Panc1 (cell line): ENCODE results near the gene RGS10. TPM values are rescaled to one million over a fixed set of nuclear protein-coding genes. Genes with fewer than 3 reads are reported as not detected.

Source experiments
- ATAC-seq: fragments of 200-7000 bp; cut with Tn5 transposase; 2 replicates; pipeline ENCODE4 v1.9.1; 2020; ENCODE audit warnings: mild to moderate bottlenecking, moderate library complexity
- BruUV-seq: library from RNA; stranded (reverse); fragments of 400-500 nt; replicated peaks from 2 replicates; lab custom pipeline; 2021; lab: Mats Ljungman, UMichigan
- CTCF ChIA-PET: fragments of 300-600 bp; sonication (Branson Sonifier 250); formaldehyde crosslinking; loops from one replicate; lab custom pipeline; 2022; ENCODE audit warnings: antibody characterized with exemption; lab: Charles Lee
- POLR2A ChIA-PET: fragments of 300-600 bp; sonication (Branson Sonifier 250); formaldehyde crosslinking; loops from one replicate; lab custom pipeline; 2022; ENCODE audit warnings: antibody characterized with exemption; lab: Charles Lee
- DNase-seq: peaks from one replicate; pipeline ENCODE4 v3.0.0-alpha.2; 2010; ENCODE audit warnings: low read depth, low spot score
- H3K27ac ChIP-seq: 2 replicates; pipeline ENCODE4 v1.5.1; 2011; ENCODE audit warnings: mild to moderate bottlenecking, low read length, inconsistent platforms
- H3K27me3 ChIP-seq: fragments of 200-500 bp; sonication (Bioruptor generic); 2 replicates; pipeline ENCODE4 v1.6.0; 2014; ENCODE audit warnings: low read length, inconsistent platforms; ENCODE audit not compliant: control insufficient read depth, insufficient read depth
- H3K36me3 ChIP-seq: fragments of 200-500 bp; sonication (Bioruptor generic); 2 replicates; pipeline ENCODE4 v1.5.1; 2014; ENCODE audit warnings: inconsistent platforms, mild to moderate bottlenecking, low read length, moderate library complexity; ENCODE audit not compliant: control insufficient read depth, insufficient read depth
- H3K4me1 ChIP-seq: 2 replicates; pipeline ENCODE4 v1.5.1; 2011; ENCODE audit warnings: inconsistent platforms, mild to moderate bottlenecking, low read length, moderate library complexity; ENCODE audit not compliant: control insufficient read depth, insufficient read depth
- H3K4me3 ChIP-seq, 2 experiments: 2 replicates each; pipeline ENCODE4 v1.5.1; 2011 to 2012; ENCODE audit warnings: low read depth in 2 of 2, low read length in 2 of 2, mild to moderate bottlenecking in 2 of 2, inconsistent platforms in 1 of 2, moderate library complexity in 1 of 2
- H3K9me3 ChIP-seq: fragments of 200-500 bp; sonication (Bioruptor generic); 2 replicates; pipeline ENCODE4 v1.5.1; 2014; ENCODE audit warnings: low read depth, mild to moderate bottlenecking, inconsistent platforms, low read length, moderate library complexity; ENCODE audit not compliant: control insufficient read depth, insufficient read depth
- POLR2AphosphoS5 ChIP-seq: IDR thresholded peaks from 2 replicates; pipeline ENCODE4 v1.6.1; 2012; ENCODE audit warnings: mild to moderate bottlenecking, low read depth, low read length, moderate library complexity
- REST ChIP-seq, 2 experiments: IDR thresholded peaks; 2 replicates each; pipeline ENCODE4 v1.6.1; 2011 to 2012; ENCODE audit warnings: low read depth in 2 of 2, control low read depth in 1 of 2, low read length in 1 of 2, mild to moderate bottlenecking in 1 of 2, moderate library complexity in 1 of 2; ENCODE audit not compliant: insufficient read depth in 1 of 2
- SIN3A ChIP-seq: IDR thresholded peaks from 2 replicates; pipeline ENCODE4 v1.6.1; 2012; ENCODE audit warnings: low read depth, mild to moderate bottlenecking, low read length, moderate library complexity, borderline replicate concordance; ENCODE audit not compliant: insufficient read depth
- TCF7L2 ChIP-seq: IDR thresholded peaks from 2 replicates; pipeline ENCODE4 v1.6.1; 2011; ENCODE audit warnings: mild to moderate bottlenecking, low read depth, low read length, inconsistent platforms
- in situ Hi-C: cut with HindIII; loops from 2 replicates; pipeline ENCODE4 v1.10.0; 2016; ENCODE audit warnings: low sequenced_read_pairs, low pct_unique_long_range_greater_than_20kb
- intact Hi-C: fragments of 100-400 bp; cut with micrococcal nuclease; formaldehyde crosslinking; loops from one replicate; pipeline ENCODE4 v1.10.0; 2022; ENCODE audit not compliant: unreplicated experiment
- total RNA-seq: library from RNA; stranded (reverse); gene quantifications from one replicate; pipeline ENCODE4 v1.2.1, GENCODE V29; 2021; ENCODE audit not compliant: unreplicated experiment
- TF ChIP-seq, protein P1 (sequence below): fragments of 450-650 bp; IDR thresholded peaks from 2 replicates; pipeline ENCODE4 v1.5.1; 2017; ENCODE audit warnings: mild to moderate bottlenecking

RGS10 gene
- total RNA-seq, 1 experiment from 2014 or later = 68.6 TPM

GRCh38 chr10:119499677-119500002 is 42.9 kb downstream of the RGS10 start:
- CTCF ChIA-PET = no interaction called here
- BruUV-seq = no TSS peak
- POLR2A ChIA-PET = interaction anchor here (0.6 kb wide), 1 partner anchor 274 kb away, joined by 5 read pairs; no protein-coding TSS in a partner anchor

DNA sequence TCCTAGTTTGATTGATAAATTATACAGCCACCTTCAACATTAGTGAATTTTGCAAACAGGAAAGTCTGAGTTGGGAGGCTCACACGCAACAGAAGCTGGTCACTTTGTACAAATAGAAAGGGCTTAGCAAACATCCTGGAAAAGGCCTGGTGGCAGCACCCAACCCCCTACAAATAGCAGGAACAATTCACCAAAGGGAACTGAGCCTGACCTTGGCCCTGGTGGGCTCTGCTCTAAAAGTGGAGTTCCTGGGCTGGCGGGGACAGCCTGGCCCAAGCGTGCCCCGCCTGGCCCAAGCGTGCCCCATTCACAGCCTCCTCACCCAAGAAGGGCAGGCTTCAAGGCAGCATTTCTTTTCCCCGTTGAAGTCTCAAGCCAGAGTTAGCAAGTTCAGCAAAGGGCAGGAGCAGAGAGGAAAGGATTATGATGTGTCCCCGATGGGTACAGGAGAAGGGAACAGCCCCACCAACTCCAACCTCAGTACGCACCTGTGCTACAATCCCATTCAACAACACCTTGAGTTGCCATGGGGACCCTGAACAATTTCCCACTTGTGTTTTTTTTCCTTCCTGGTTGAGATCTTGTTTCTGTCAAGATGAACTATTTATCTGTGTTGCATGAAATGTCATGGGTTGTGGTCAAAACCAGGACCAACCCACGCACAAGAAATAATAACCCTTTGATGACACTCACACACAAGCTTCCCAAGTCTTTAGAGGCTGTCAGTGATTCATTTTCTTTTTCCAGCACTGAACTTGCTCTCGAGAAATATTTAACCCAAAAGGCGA is 43.4 kb downstream of the RGS10 start:
- BruUV-seq = no TSS peak
- Histone ChIP-seq H3K4me3 (no peak overlapping the region), H3K27ac (no peak overlapping the region), H3K4me1 (peaks cover 11% of the 10 kb centered on the region), H3K36me3 (no peaks in the 10 kb centered on the region), H3K27me3 (no peaks in the 10 kb centered on the region), H3K9me3 (no peaks in the 10 kb centered on the region)
- ATAC-seq = no peak
- TF ChIP-seq, protein P1, sequence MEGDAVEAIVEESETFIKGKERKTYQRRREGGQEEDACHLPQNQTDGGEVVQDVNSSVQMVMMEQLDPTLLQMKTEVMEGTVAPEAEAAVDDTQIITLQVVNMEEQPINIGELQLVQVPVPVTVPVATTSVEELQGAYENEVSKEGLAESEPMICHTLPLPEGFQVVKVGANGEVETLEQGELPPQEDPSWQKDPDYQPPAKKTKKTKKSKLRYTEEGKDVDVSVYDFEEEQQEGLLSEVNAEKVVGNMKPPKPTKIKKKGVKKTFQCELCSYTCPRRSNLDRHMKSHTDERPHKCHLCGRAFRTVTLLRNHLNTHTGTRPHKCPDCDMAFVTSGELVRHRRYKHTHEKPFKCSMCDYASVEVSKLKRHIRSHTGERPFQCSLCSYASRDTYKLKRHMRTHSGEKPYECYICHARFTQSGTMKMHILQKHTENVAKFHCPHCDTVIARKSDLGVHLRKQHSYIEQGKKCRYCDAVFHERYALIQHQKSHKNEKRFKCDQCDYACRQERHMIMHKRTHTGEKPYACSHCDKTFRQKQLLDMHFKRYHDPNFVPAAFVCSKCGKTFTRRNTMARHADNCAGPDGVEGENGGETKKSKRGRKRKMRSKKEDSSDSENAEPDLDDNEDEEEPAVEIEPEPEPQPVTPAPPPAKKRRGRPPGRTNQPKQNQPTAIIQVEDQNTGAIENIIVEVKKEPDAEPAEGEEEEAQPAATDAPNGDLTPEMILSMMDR = no peak
- TF ChIP-seq REST (IDR thresholded peaks at IDR 0.05; ENCODE audit: insufficient read depth in 1 of 2, low read depth in 2 of 2, low read length in 1 of 2) (no peak), SIN3A (no peak), POLR2AphosphoS5 (no peak), TCF7L2 (no peak)
- ChIA-PET CTCF (interaction anchor here (0.5 kb wide), 1 partner anchor 43 kb away, joined by 3 read pairs; the partner anchor contains the start of gene RGS10), POLR2A (interaction anchor here (0.6 kb wide), 1 partner anchor 273 kb away, joined by 5 read pairs; no protein-coding TSS in a partner anchor)
- DNase-seq = no peak
- intact Hi-C loops = no loop called here
- in situ Hi-C loops = no loop called here

More at GRCh38 chr10:119499677-119500002, 42.9 kb downstream of the RGS10 start:
- no peak for TF ChIP-seq POLR2AphosphoS5
- TF ChIP-seq REST (IDR thresholded peaks at IDR 0.05; ENCODE audit: insufficient read depth in 1 of 2, low read depth in 2 of 2, low read length in 1 of 2) = no peak
- TF ChIP-seq, protein P1 = no peak
- no peak for TF ChIP-seq SIN3A
- TF ChIP-seq TCF7L2 = no peak
- Histone ChIP-seq H3K4me1 (peaks cover 5% of the 10 kb centered on the region), H3K9me3 (no peaks in the 10 kb centered on the region), H3K27ac (no peak overlapping the region), H3K36me3 (no peaks in the 10 kb centered on the region), H3K4me3 (no peak overlapping the region), H3K27me3 (no peaks in the 10 kb centered on the region)
- intact Hi-C loops (no loop called here), in situ Hi-C loops (no loop called here)
- no peak for ATAC-seq
- DNase-seq = no peak
